Fibroblast of skin of back (primary cell): ENCODE measurements around the gene KRT72.

Experiments
- DNase-seq: peaks from one replicate; pipeline ENCODE4 v3.0.0-alpha.2; 2013

The KRT72 gene

DNA sequence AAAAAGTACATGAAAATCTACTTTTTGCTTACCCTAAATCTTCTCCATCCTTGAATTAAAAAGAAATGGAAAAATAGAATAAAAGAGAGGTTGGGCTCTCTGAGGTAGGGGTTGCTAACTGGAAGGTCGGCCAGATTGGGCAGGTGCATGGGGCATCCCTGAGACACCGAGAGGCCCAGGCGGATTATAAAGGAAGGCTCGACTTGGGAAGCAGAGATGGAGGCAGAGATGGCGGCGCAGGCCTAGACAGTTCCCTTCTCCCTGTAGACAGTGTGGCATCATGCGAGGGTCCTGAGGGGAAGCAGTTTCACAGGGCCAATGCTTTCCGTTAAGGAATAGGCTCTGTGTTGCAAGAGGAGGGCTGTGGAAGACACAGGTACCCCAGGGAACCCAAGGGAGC lies 23.9 kb downstream of the KRT72 start:
- no peak for DNase-seq

DNA sequence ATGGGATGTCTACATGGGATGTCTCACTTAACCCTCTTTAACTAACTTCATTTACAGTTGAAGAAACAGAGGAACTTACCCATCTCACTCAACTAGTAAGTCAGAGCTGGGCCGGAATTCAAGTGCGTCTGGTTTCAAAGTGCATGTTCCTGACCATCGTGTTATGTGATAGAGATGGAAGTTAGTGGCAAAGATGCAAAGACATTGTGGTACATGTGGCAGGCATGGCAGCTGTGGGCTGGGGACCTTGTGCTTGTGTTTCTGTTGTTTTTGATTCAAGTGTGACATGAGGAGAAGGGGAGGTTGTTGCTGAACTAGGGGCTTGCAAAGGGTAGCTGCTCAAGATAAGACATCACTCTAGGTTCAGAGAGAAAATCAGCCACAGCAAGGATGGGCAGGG lies 25.3 kb downstream of the KRT72 start:
- DNase-seq: no peak

DNA sequence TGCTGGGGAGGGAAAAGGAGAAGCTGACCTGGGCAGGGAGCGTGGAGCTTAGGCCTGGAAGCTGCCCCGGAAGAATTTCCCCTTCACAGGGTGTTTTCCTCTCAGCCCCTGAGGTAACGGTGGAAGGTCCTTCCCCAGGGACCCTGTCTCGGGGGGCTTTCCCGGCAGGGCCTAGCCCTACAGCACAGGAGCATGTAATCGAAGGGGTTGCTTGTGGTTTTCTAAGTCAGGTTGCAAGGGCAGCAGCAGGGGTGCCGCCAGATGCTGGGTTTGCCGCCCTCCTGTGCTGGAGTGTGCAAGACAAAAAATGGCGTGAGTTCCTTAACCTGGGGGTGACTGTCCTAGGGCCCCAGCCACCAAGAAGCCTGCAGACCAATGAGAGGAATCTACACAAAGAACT lies 26.0 kb downstream of the KRT72 start:
- DNase-seq: no peak

DNA sequence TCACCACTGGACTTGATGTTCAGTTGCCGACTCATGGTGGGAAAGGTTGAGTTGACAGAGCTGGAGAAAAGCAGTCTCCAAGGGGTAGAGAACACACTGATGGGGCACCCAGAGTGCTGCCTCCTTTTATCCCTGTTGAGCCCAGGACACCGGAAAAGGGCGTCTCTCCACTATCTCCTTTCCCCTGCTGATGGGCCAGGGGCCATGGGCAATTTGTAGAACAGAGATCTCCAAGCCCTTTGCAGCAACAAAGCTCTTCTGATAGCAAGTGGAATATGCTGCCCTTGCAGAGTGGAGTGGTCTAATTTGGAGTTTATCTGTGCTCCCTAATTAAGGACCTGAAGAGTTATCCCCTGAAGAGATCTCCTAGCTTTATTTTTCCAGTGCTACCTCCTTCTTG lies 27.5 kb downstream of the KRT72 start, which contains the start of gene KRT74:
TSS of gene KRT74 (minus strand) at position 101 of the 400 bp plus-strand sequence. CDS start at position 35, 66 bp downstream.
- DNase-seq: no peak

DNA sequence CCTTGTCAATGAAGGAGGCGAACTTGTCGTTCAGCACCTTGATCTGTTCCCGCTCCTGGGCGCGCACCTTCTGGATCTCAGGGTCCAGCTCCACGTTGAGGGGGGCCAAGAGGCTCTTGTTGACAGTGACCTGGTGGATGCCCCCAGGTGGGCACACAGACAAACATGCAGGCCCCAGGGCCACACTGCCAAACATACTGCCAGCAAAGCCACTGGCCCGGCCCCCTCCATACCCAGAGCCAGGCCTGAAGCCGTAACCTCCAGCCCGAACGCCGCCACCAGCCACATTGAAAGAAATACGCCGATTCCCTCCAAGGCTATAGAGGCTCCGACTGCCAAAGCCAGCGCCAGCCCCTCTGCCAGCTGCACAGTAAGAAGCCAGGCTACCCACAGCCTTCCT lies 28.0 kb downstream of the KRT72 start:
- DNase-seq: no peak

DNA sequence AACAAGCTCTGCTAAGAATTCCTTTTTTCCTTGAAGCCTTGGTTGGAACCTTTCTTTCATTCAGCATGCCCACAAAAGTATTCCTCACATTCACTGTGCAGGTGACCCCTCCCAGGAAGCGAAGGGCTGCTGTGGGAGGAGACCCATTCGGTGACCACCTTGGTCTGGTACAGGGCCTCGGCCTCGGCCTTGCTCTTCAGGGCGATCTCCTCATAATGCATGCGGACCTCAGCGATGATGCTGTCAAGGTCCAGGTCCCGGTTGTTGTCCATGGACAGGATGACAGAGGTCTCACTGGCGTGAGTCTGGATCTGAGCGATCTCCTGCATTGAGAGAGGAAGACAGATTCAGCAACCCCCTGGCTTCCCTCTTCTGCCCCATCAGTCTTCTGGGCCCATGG lies 30.8 kb downstream of the KRT72 start:
- DNase-seq: no peak

DNA sequence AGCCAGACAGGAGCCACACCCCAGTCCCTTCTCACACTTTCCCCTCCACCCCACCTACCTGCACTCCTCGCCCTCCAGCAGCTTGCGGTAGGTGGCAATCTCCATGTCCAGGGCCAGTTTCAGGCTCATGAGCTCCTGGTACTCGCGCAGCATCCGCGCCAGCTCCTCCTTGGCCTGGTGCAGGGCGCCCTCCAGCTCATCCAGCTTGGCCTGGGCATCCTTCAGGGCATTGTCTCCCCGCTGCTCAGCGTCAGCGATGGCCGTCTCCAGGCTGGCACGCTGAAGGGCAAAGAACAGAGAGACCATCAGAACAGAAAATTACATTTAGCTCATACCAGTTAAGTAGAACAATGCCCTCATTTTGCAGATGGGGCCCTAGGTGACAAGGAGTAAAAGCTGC lies 33.2 kb downstream of the KRT72 start:
- DNase-seq: no peak

DNA sequence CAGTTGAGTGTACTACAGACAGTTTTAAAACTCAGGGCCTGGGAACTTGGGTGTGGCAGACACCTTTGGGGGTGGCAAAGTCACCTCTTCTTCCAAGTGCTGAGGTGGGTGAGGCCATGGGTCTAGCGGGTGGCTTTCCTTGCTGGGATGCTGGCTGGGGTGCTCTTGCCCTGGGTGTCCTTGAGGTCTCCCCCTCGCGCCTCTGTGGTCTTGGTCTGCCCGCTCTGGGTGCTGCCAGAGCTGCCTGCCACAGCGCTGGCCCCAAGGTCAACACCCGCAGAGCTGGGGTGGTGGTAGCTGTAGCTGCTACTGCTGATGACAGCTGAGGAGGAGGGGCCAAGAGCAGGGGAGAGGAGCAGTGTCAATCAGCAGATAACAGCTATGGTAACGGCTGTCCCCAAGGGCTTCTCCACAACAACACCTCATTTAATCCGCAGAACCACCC lies 34.4 kb downstream of the KRT72 start:
- DNase-seq: no peak

DNA sequence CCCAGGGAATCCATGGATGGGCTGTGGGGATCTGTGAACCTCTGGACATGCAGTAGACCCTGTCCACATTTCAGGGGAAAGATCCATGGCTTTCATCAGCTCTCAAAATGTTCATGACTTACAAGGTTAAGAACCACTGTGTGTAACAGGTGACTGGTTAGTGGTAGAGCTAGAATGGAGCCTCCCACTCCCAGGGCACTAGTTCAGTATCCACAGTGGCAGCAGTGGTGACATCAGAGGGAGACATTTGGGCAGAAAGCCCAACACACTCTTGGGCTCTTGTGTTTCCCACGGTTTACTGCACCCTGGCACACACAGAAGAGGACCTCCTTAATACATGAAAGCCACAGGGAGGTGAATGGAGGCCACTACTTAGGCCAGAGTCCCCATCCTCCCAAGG lies 36.7 kb downstream of the KRT72 start:
- no peak for DNase-seq

DNA sequence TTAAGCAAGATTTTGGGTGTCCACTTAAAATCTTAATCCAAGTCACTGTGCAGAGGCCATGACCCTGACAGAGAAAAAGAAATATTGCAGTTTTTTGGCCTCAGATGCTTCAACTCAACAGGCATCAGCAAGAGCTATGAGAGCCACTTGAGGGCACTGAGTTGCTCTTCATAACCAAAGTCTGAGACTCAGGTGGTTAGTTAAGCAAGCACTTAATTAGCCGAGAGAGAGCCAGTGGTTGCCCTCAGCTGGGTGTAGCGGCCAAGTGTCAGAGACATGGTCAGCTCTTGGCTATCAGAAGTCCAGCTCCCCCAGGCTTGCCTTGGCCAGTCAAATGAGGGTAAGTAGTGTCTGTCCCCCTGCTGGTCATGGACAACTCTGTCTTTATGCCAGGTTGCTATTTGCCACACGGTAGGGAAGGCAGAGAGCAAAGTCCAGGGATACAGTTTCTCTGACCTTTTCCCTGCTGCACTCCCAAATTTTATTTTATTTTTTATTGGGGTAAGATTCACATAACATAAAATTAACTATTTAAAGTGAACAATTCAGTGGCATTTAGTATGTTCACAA lies 39.3 kb downstream of the KRT72 start:
- no peak for DNase-seq

DNA sequence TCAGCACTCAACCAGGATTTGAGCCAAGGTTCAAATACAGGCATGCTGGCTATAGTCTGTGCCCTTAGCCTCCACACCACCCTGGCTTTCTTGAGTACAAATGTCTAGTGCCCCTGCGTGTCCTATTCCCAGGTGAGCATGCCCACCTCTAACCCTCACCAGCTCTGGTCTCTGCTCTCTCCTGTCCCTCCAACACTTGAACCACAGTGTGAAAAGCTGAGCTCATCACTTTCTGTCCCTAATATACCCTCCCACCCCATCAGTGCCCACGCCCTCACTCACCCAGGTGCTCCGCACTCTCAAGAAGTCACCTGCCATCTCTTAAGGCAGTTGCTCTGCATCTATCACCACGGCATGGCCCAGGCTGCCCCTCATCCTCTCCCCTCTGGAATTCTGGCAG lies 41.3 kb downstream of the KRT72 start:
- DNase-seq: no peak

DNA sequence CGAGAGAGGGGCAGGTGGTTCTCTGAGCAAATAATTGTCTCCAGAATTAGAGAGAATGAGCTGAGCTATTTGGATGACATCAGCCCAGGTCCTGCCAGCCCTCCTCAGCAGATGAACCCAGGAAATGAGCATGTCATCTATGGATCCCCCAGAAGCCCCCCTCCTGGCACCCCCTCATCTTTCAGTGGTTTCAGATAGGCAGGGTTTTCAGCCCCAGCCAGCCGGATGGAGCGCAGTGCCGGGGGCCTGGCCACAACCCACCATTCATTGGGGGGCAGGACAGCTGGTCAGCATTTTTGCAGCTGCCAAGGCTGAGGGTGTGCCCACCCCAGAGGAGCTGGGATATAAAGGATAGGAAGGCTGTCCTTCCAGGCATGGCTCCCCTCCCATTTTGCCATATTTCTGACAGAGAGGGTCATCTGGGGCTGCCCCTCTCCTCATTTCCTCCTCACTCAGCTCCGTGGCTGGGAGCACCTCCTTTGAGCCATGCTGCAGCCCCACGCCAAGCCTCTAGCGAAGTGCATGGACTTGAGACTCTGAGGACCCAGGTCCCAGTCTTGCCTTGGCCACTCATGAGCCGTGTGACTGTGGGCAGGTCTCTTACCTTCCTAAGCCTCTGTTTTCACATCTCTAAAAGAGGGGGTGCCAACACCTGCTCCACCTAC lies 42.4 kb downstream of the KRT72 start:
- no peak for DNase-seq

DNA sequence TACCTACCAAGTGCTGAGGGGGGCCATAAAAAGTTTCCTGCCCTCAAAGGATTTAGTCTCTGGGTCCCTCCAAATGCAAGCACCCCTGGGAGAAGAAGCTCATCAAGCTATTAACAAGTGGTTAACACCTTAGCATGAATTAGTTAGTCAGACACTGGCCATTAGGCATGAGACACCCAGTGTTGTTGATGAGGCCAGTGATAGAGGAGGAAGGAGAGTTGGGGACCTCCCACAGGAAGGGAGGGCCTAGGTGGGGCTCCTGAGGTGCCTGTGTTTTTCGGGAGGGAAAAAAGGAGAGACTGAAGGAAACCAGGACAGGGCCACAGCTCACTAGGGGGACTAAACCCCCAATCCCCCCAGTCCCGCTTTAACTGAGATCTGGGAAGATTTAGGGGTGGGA lies 43.8 kb downstream of the KRT72 start:
- DNase-seq: no peak

DNA sequence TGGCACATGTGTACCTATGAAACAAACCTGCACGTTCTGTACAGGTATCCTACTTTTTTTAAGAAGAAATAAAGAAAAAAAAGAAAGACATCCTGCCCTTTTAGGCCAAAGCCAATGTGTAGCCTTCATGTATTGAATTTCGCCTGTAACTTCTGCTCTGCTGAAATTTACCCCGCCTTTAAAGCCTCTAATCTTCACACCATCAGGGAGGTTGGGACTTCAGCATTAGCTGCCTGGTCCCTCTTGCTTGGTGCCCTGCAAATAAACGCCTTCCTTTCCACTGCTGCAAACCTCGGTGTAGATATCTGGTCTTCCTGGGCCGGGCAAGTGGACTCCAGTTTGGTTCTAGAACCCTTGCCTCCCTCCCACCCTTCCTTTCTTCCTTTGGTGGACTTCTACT lies 45.7 kb downstream of the KRT72 start:
- DNase-seq: no peak

DNA sequence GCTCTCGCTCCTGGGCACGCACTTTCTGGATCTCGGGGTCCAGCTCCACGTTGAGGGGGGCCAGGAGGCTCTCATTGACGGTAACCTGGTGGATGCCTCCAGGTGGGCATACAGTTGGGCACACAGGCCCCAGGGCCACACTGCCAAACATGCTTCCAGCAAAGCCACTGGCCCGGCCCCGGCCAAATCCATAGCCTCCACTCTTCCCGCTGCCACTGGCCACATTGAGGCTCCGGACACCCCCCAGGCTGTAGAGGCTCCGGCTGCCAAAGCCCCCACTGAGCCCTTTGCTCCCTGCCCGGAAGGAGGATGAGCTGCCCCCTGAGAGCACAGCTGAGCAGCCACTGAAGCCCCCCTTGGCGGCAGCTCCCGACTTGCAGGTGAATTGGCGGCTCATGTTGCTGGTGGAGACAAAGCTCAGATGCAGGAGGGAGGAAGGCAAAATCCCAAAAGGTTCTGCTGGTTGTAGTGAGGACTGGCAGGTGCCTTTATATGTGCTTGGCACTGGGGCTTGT lies 48.5 kb downstream of the KRT72 start, which contains the start of gene KRT71:
TSS of gene KRT71 (minus strand) at position 465 of the 515 bp plus-strand sequence. CDS start at position 397, 68 bp downstream.
- no peak for DNase-seq

DNA sequence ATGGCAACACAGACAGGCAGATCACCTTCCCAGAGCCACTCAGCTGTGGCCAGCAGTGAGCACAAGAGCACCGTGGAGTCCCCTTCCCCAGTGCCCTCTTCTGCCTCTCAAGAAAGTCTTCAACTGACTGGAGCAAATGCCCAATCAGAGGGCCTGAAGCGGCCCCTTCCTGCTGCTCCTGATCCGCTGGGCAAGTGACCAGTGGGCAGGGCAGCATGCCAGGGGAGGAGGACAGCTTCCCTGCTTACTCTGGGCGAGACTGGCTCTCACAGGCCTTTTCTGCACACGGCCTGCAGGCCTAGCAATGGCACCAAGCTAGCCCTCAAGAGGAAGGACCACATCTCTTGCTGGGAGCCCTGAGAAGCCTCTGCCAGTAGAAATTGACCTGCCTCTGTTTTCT lies 49.2 kb downstream of the KRT72 start:
- no peak for DNase-seq

DNA sequence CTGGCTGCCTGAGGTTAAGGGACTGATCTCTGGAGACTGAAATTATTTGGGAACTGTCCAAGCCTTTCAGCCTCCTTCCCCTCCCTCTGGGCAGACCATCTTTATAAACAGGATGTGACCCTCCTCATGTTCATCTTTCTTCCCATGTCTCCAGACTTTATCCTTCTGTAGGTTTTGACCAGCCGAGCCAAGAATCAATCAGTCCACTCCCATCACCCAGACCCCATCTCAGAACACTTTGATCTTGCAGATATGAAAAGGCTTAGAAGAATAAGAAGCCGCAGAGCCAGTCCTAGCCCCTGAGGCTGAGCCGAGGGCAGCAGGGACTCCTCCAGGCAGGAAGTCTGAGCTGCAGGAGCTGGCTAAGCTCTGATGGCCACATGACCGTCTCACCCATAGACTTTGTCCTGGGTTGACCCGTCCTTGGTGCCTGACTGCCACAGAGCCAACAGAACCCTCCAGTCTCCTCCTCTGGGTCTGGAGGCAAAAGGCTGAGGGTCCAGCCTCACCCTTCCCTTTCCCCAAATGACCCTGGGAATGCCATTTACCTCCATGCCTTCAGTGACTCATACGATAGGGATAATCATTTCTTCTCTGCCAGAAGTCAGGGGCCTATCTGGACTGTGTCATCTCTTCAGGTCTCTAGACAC lies 49.9 kb downstream of the KRT72 start:
- DNase-seq: no peak

DNA sequence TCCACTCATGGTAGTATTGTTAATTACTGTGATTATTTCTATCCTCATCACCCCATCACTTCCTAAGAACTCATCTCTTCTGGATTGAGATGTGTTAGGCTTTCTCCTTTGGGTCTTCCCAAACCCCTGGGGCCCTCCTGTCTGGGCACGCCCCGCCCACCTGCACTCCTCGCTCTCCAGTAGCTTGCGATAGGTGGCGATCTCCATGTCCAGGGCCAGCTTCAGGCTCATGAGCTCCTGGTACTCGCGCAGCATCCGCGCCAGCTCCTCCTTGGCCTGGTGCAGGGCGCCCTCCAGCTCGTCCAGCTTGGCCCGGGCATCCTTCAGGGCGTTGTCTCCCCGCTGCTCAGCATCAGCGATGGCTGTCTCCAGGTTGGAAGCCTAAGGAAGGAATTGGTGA lies 55.1 kb downstream of the KRT72 start:
- DNase-seq: no peak

DNA sequence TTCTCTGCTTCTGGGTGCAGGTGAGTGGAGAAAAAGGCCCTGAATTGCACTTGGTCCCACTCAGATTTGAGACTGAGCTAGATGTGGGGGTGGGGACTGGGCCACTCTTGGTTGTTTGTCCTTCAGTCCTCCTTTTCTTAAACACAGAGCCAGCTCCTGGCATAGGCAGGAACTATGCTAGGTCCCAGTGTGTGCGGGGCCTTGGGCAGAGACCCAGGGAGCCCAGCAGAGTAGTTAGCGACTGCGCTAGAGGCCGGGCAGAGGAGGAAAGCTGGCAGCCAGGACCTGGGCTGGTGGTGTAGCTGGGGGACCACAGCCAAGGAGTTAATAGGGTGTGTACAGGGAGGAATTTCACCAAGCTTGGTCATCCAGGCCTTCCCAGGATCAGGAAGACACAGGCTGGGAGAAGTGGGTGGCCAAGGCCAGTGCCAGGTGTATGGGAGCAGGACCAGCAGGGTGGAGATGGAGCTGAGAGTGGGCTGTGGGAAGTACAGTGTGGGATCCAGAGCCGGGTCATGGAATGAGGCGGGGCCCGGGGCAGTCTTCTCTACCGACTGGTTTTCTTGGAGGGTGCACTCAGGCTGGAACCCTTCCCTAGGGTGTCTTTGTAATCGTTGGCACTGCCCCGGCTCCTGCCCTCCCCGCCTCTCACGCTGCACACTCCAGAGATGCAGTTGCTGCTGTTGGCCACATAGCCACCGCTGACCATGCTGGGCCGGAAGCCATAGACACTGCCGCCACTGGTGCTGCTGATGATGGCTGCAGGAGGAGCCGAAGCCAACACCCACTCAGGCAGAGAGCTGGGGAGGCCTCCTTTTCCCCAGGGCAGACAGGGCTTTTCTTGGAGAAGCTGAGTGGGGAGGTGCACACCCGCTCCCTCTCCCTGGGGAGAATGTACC lies 57.0 kb downstream of the KRT72 start:
- no peak for DNase-seq

DNA sequence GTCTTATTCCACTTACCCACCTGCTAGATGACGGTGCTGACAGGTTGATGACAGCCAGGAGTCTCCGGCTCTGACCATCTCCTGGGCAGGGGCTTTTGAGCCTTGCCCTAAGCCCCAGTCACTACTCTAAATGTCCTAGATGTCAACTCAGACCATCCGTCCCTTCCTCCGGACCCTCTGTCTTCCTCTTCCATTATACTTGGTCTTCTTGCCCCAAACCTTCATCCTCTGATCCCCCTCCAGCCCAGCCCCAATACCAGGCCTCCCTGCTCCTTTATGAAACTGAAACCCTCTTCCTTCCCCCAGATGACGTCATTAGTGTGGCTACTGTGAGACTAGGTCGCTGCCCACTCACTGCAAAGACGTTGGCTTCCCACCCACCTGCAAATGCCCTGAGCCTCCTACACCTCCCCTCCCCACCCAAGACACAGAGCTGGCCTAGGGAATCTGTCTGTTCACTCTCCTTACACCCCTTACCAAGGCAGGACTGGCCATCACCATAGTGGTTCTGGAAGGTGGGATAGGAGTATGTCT lies 58.4 kb downstream of the KRT72 start:
- DNase-seq: no peak

DNA sequence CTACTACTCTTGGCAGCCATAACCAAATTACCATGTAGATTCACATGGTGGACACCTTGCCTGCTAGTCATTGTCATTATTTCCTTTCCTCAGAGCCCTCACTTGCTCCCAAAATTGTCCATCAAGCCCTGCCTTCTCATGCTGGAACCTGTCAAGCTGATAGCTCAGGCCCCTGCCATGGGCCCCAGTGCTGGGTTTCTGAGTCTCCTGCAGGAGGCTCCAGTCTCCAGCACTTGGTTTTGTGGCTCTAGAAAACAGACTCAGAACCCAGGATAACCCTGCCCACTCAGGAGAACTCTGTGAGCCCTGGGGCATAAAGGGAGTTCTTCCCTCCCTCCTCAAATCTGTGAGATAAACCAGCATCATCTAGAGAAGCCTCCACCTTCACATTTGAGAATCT lies 59.1 kb downstream of the KRT72 start:
- DNase-seq: no peak

DNA sequence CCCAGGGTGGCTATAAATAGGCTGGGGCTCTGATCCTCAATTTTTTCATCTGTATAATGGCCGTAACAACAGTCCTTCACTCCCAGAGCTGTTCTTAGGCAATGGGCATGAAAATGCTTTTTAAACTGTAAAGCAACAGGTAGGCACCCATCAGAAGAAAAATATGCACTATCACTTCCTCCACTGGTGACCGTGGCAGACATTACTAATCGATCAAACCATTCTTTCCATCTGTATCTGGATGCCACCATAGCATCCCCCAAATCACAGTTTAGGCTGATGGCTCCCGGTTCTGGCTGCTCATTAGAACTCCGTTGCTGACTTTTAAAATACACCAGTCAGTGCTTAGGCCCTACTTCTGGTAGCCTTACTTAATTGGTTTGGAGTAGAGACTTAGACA lies 59.6 kb downstream of the KRT72 start:
- DNase-seq: no peak

DNA sequence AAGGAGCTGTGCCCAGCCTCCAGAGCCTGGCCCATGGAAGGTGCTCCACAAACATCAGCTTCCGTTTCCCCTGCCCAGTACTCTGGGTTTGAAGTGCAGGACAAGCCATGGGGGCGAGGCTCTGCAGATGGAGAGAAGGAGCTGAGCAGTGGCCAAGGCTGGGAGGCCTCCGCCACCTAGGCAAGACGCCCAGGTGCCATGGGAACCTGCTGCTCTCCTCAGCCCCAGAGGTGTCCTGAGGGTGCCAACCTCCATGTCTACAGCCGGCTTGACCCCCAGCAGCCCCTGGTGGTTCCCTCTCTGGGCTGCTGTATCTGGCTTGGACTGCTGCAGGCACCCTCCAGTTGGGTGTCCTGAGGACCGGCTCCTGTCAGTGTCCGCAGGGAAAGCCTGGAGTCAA lies 60.7 kb downstream of the KRT72 start:
- DNase-seq: no peak
